ENCODE data around the gene CYCS.

The CYCS gene

GRCh38 chr7:25125137-25125946 is at the start of gene CYCS:
CYCS (minus strand) TSS chr7:25125260; CDS start chr7:25124119, 1,141 bp downstream.
- peak; percentile 100 for DNase-seq

GRCh38 chr7:25173184-25173583 is 48.1 kb upstream of the CYCS start:
- DNase-seq = no peak

- no peak for DNase-seq
Observed at GRCh38 chr7:25171516-25171915, 46.5 kb upstream of the CYCS start.

GRCh38 chr7:25171071-25171470 is 46.0 kb upstream of the CYCS start:
- DNase-seq = no peak

- DNase-seq = no peak
Observed at GRCh38 chr7:25169683-25170082, 44.6 kb upstream of the CYCS start.

- DNase-seq = no peak
Observed at GRCh38 chr7:25168145-25168544, 43.1 kb upstream of the CYCS start.

GRCh38 chr7:25167262-25167843 is 42.3 kb upstream of the CYCS start:
- DNase-seq = no peak

- peak; percentile 36 for DNase-seq
Observed at GRCh38 chr7:25159983-25160596, 35.0 kb upstream of the CYCS start.

- DNase-seq = no peak
Observed at GRCh38 chr7:25158966-25159365, 33.9 kb upstream of the CYCS start.

- no peak for DNase-seq
Observed at GRCh38 chr7:25151773-25152172, 26.7 kb upstream of the CYCS start.

GRCh38 chr7:25149836-25150235 is 24.8 kb upstream of the CYCS start:
- no peak for DNase-seq

GRCh38 chr7:25148772-25149575 is 23.9 kb upstream of the CYCS start:
- DNase-seq = no peak

- no peak for DNase-seq
Observed at GRCh38 chr7:25143763-25144162, 18.7 kb upstream of the CYCS start.

GRCh38 chr7:25139536-25139935 is 14.5 kb upstream of the CYCS start:
- no peak for DNase-seq

- DNase-seq = no peak
Observed at GRCh38 chr7:25134358-25135010, 9.4 kb upstream of the CYCS start.

- no peak for DNase-seq
Observed at GRCh38 chr7:25132430-25132829, 7.4 kb upstream of the CYCS start.

GRCh38 chr7:25126751-25127150 is 1.7 kb upstream of the CYCS start:
- no peak for DNase-seq

GRCh38 chr7:25124465-25125136 is 459 bp downstream of the CYCS start:
- no peak for DNase-seq

GRCh38 chr7:25122373-25122772 is 2.7 kb downstream of the CYCS start:
- DNase-seq = no peak

- no peak for DNase-seq
Observed at GRCh38 chr7:25121599-25121998, 3.5 kb downstream of the CYCS start.

GRCh38 chr7:25119102-25119501 is 6.0 kb downstream of the CYCS start:
- DNase-seq = no peak

GRCh38 chr7:25118048-25118753 is 6.9 kb downstream of the CYCS start:
- no peak for DNase-seq

Data from NCI-H1436 (cell line).